HTR-8/SVneo (cell line): ENCODE data around the gene SESN1.

Experiments
- DNase-seq: peaks from one replicate; pipeline ENCODE4 v3.0.0; 2011; ENCODE audit warnings: low spot score, mixed read lengths; ENCODE audit not compliant: insufficient read length
- FAIRE-seq: peaks from 2 replicates; lab custom pipeline; 2011; peaks lifted over from hg19 to GRCh38; lab: Jason Lieb, UNC

Gene SESN1

GRCh38 chr6:109036574-109037294 is 57.9 kb downstream of the SESN1 start:
- FAIRE-seq (no peak), DNase-seq (no peak)

GRCh38 chr6:109034526-109034925 is 60.1 kb downstream of the SESN1 start:
- no peak for DNase-seq
- no peak for FAIRE-seq

GRCh38 chr6:109033655-109034054 is 61.0 kb downstream of the SESN1 start:
- DNase-seq (no peak), FAIRE-seq (no peak)

- FAIRE-seq, result no peak
- no peak for DNase-seq
Measured at GRCh38 chr6:109031416-109031815, 63.2 kb downstream of the SESN1 start.

- DNase-seq (no peak), FAIRE-seq (no peak)
Measured at GRCh38 chr6:109029313-109029712, 65.3 kb downstream of the SESN1 start.

- no peak for DNase-seq
- no peak for FAIRE-seq
Measured at GRCh38 chr6:109028439-109028838, 66.2 kb downstream of the SESN1 start.

GRCh38 chr6:109027964-109028363 is 66.7 kb downstream of the SESN1 start:
- DNase-seq, result no peak
- no peak for FAIRE-seq

GRCh38 chr6:109025639-109026038 is 69.0 kb downstream of the SESN1 start:
- FAIRE-seq (no peak), DNase-seq (no peak)

- DNase-seq (no peak), FAIRE-seq (no peak)
Measured at GRCh38 chr6:109024784-109025183, 69.9 kb downstream of the SESN1 start.

GRCh38 chr6:109024368-109024767 is 70.3 kb downstream of the SESN1 start:
- FAIRE-seq (no peak), DNase-seq (no peak)

- FAIRE-seq (no peak), DNase-seq (no peak)
Measured at GRCh38 chr6:109023356-109023925, 71.2 kb downstream of the SESN1 start.

- DNase-seq (no peak), FAIRE-seq (no peak)
Measured at GRCh38 chr6:109021870-109022269, 72.8 kb downstream of the SESN1 start.

GRCh38 chr6:109019911-109020310 is 74.7 kb downstream of the SESN1 start:
- FAIRE-seq (no peak), DNase-seq (no peak)

GRCh38 chr6:109015176-109015575 is 79.5 kb downstream of the SESN1 start:
- DNase-seq (no peak), FAIRE-seq (peak; percentile 42)

GRCh38 chr6:109014606-109015005 is 80.0 kb downstream of the SESN1 start:
- DNase-seq (no peak), FAIRE-seq (no peak)

- DNase-seq (no peak), FAIRE-seq (no peak)
Measured at GRCh38 chr6:109013656-109014305, 80.9 kb downstream of the SESN1 start.

GRCh38 chr6:109010705-109011102 is 83.9 kb downstream of the SESN1 start:
- no peak for DNase-seq
- no peak for FAIRE-seq

GRCh38 chr6:109009962-109010704 is 84.5 kb downstream of the SESN1 start:
- DNase-seq, result no peak
- FAIRE-seq, result no peak

GRCh38 chr6:109009236-109009961 is 85.2 kb downstream of the SESN1 start:
- FAIRE-seq (peak; percentile 95), DNase-seq (peak; percentile 59)

- peak; percentile 27 for DNase-seq
- FAIRE-seq, result peak; percentile 33
Measured at GRCh38 chr6:109008537-109009235, 86.0 kb downstream of the SESN1 start.
